Adipose tissue (tissue), 3 donors: ENCODE measurements around the gene DENND5A. TPM values are rescaled to one million over a fixed set of nuclear protein-coding genes. Genes with fewer than 3 reads are reported as not detected.
"Not testable (repeated sequence)": the region's sequence is repeated elsewhere in the genome, so short reads cannot be mapped to it uniquely, and the experiment has no call there.

Source experiments
- H3K27ac ChIP-seq: one replicate; pipeline ENCODE4 v1.5.1; 2013; ENCODE audit warnings: low read depth, low read length
- WGBS, 3 donors: extraction: QIAGEN DNeasy Blood & Tissue Kit; methylation state at CpG; one replicate each; pipeline ENCODE4 v1.1.7; 2013; 5-methylcytosine and 5-hydroxymethylcytosine counted together
- polyA plus RNA-seq, 3 donors: library from polyadenylated mRNA; stranded (reverse); fragments of 200-250 nt; gene quantifications; one replicate each; pipeline ENCODE4 v1.2.3, GENCODE V29; 2013
- donor health status: healthy with polysubstance abuse.
- donor health status: Bipolar disorder and iron deficiency.
- donor health status: healthy.

The DENND5A gene
- polyA plus RNA-seq, 3 donors, result 39.3 to 79.4 (median 70.3) TPM

GRCh38 chr11:9190326-9191016, 74.7 kb downstream of the DENND5A start:
- H3K27ac ChIP-seq, result not testable (repeated sequence)
- 94 to 99% (median 98%) methylated on average over 5 of the region's 5 CpGs for WGBS, 3 donors

GRCh38 chr11:9188860-9189259, 76.3 kb downstream of the DENND5A start:
- H3K27ac ChIP-seq, result not testable (repeated sequence)
- 74 to 94% (median 87%) methylated on average over 3 of the region's 3 CpGs for WGBS, 3 donors

GRCh38 chr11:9187616-9188015, 77.5 kb downstream of the DENND5A start:
- WGBS, 3 donors, result 93 to 94% (median 93%) methylated on average over 3 of the region's 3 CpGs
- H3K27ac ChIP-seq, result no peak overlapping the region

GRCh38 chr11:9184516-9184915, 80.6 kb downstream of the DENND5A start:
- no peak overlapping the region for H3K27ac ChIP-seq
- 46 to 88% (median 64%) methylated on average over 2 of the region's 2 CpGs for WGBS, 3 donors

GRCh38 chr11:9182180-9182871, 82.8 kb downstream of the DENND5A start:
- WGBS, 3 donors, result 90 to 99% (median 98%) methylated on average over 2 of the region's 2 CpGs
- no peak overlapping the region for H3K27ac ChIP-seq

GRCh38 chr11:9180784-9181183, 84.4 kb downstream of the DENND5A start:
- 71 to 79% (median 73%) methylated on average over 4 of the region's 4 CpGs for whole genome bisulfite sequencing, 3 donors
- no peak overlapping the region for H3K27ac ChIP-seq

- no peak overlapping the region for H3K27ac ChIP-seq
- WGBS, 3 donors, result 90 to 100% methylated on average over 1 of the region's 1 CpG; no CpG with 5 or more reads in 1 of the 3 donors
These were observed 86.0 kb downstream of the DENND5A start for GRCh38 chr11:9179141-9179540.

GRCh38 chr11:9178716-9179115, 86.4 kb downstream of the DENND5A start:
- no peak overlapping the region for H3K27ac ChIP-seq
- 69 to 90% (median 85%) methylated on average over 4 of the region's 4 CpGs for WGBS, 3 donors

GRCh38 chr11:9177438-9178091, 87.6 kb downstream of the DENND5A start:
- WGBS, 3 donors, result 98 to 100% (median 100%) methylated on average over 2 of the region's 2 CpGs

GRCh38 chr11:9176550-9176949, 88.6 kb downstream of the DENND5A start:
- H3K27ac ChIP-seq, result no peak overlapping the region

More at GRCh38 chr11:9177438-9178091, 87.6 kb downstream of the DENND5A start:
- no peak overlapping the region for H3K27ac ChIP-seq

GRCh38 chr11:9176136-9176535, 89.0 kb downstream of the DENND5A start:
- H3K27ac ChIP-seq, result no peak overlapping the region

GRCh38 chr11:9172389-9172788, 92.8 kb downstream of the DENND5A start:
- H3K27ac ChIP-seq, result no peak overlapping the region
- WGBS, 3 donors, result 93 to 98% (median 96%) methylated on average over 5 of the region's 5 CpGs

- 76 to 89% (median 80%) methylated on average over 2 of the region's 2 CpGs for WGBS, 3 donors
- H3K27ac ChIP-seq, result no peak overlapping the region
These were observed 94.7 kb downstream of the DENND5A start for GRCh38 chr11:9170450-9170849.

GRCh38 chr11:9169595-9170295, 95.4 kb downstream of the DENND5A start:
- H3K27ac ChIP-seq, result no peak overlapping the region
- WGBS, 3 donors, result 62 to 65% (median 65%) methylated on average over 7 of the region's 7 CpGs

GRCh38 chr11:9161991-9162390, 103.2 kb downstream of the DENND5A start:
- not testable (repeated sequence) for H3K27ac ChIP-seq
- 70 to 97% (median 71%) methylated on average over 6 of the region's 6 CpGs for WGBS, 3 donors

- H3K27ac ChIP-seq, result no peak overlapping the region
These were observed 105.0 kb downstream of the DENND5A start for GRCh38 chr11:9160166-9160565.

GRCh38 chr11:9158898-9159391, 106.2 kb downstream of the DENND5A start:
- no peak overlapping the region for H3K27ac ChIP-seq

GRCh38 chr11:9155930-9156329, 109.2 kb downstream of the DENND5A start:
- WGBS, 3 donors, result 93 to 99% (median 98%) methylated on average over 4 of the region's 4 CpGs
- no peak overlapping the region for H3K27ac ChIP-seq

- H3K27ac ChIP-seq, result no peak overlapping the region
- WGBS, 3 donors, result 38 to 87% (median 81%) methylated on average over 2 of the region's 2 CpGs
These were observed 111.5 kb downstream of the DENND5A start for GRCh38 chr11:9153651-9154050.
